HG02943 (cell line): ENCODE measurements around the gene MYO9B.
"Not testable (repeated sequence)": the region's sequence is repeated elsewhere in the genome, so short reads cannot be mapped to it uniquely, and the experiment has no call there.

Experiments
- ATAC-seq: cut with Tn5 transposase; IDR thresholded peaks from one replicate; pipeline ENCODE4 v1.9.1; 2021; ENCODE audit warnings: mild to moderate bottlenecking, low read depth, moderate library complexity; ENCODE audit not compliant: unreplicated experiment

MYO9B gene

DNA sequence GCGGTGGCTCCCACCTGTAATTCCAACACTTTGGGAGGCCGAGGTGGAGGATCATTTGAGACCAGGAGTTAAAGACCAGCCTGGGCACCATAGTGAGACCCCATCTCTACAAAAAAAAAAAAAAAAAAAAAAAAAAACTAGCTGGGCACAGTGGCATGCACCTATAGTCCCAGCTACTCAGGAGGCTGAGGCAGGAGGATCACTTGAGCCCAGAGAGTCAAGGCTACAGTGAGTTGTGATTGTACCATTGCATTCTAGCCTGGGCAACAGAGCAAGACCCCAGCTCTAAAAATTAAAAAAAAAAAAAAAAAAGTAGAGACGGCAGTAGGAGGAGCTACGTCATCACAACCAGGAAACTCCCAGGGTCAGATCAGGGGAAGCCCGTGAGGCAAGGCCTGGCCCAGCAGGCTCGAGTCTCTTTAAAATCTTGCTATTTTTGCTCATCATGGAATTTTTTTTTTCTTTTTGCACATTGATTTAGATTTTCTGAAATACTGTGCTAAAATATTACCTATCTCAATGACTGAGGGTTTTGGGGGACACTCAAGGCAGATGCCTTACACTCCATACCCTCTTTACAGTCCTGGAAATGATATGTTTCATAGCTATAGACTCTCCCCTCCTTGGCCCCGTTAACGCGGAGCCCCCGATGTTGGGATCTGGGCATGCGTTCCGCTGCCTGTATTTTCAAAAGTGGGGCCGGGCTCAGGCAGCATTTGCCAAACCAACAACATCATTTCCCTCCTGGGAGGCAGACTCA lies 95.1 kb downstream of the MYO9B start:
- ATAC-seq: no peak

DNA sequence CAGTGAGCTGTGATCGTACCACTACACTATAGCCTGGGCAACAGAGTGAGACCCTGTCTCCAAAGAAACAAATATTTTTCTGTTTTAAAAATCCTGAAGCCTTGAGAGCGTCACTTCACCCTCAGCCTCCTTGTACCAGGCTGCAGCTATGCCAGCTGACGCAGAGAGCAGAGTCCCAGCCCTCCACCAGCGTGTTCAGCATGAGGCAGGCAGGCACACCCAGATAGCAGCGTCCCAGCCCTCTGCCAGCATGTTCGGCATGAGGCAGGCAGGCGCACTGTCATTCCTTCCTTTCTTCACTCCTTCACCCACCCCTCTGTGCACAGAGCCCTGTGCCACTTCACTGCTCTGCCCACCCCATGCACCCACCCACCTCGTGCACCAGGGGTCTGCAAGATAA lies 96.3 kb downstream of the MYO9B start:
- ATAC-seq: no peak

DNA sequence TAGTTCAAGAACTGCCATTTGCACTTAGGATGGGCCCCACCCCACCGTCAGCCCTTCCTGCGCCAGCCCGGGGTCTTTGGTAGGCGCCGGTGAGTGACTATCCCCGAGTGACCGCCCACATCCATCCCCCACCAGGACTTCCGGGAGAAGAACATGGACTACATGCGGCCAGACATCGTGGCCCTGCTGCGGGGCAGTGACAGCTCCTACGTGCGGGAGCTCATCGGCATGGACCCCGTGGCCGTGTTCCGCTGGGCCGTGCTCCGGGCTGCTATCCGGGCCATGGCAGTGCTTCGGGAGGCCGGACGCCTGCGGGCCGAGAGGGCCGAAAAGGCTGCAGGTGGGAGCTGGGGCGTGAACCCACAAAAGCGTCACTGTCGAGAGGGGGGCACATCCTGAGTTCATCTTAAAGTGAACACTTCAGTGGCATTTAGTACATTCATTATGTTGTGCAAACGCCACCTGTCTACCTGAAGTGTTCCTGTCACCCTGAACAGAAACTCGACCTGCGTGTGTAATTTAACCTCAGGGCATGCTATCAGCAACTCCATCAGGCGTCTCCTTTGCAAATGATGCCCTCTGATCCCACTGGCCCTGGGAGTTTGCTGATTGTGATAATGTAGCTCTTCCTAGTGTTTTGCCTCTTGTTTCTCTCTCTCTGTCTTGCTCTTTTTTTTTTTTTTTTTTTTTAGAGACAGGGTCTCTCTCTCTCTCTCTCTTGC lies 97.2 kb downstream of the MYO9B start:
- no peak for ATAC-seq

DNA sequence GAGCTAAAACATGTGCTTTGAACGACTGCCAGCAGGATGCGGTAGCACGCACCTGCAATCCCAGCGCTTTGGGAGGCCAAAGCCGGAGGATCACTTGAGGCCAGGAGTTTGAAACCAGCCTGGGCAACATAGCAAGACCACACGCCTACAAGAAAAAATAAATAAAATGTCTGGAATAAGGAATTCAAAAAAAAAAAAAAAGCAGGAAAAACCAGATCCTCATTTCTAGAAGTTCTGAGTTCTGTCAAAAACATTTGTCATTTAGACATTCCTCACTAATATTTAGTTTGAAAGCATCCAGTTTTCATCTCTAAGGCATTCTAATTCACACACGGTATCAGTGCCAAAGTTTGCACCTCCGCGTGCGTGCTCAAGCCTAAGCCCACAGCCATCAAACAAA lies 102.7 kb downstream of the MYO9B start:
- ATAC-seq: no peak

DNA sequence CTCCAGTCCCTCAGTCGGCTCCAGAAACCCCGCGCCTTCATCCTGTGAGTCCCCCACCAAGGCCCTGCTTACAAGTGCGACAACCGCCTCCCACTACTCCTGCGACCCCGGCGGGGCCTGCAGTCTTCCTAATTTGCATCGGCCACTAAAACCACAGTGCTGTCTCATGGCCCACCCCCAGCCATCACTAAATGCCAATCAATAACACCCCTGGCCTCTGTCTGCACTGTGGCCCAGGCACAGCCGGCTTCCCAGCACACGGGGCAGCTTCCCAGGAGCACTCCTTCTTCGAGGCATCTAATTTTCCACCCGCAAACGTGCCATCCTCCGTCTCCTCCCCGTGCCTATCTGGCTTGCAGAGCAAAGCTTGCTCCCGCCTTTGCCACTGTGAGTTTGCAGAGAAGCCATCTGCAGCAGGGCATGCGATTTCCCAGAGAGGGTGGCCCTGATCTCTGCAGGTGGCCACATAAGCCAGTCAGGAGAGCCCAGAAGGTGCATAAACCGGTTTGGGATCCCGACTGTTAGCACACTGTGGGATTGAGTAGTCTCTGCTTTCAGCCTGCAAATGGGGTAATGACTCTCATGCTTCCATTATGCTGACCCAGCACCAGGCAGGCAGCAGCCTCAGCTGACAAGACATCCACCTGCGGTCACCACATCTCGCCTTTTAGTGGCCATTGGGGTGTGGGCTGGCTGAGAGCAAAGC lies 105.6 kb downstream of the MYO9B start:
- no peak for ATAC-seq

DNA sequence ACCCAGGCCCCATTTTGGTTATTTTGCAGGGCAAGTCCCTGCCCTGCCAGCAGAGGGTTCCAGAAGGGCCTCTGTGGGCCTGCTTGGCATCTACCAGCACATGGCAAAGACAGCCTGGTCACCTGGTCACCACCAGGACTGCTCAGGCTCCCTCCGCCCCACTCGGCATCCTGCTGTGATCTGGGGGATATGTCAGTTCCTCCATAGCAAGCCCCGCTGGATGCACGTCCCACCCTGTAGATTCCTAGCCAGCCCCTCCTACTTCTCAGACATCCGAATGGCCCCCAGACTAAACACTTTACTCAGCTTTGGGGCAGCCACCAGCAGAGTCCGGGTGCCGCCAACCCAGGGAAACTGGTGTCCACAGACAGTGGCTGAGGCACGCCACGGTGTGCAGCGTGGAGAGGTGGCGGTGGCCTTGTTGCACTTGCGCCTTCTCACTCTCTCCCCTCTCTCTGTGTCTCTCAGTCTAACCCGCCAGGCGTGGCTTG lies 107.7 kb downstream of the MYO9B start:
- no peak for ATAC-seq

DNA sequence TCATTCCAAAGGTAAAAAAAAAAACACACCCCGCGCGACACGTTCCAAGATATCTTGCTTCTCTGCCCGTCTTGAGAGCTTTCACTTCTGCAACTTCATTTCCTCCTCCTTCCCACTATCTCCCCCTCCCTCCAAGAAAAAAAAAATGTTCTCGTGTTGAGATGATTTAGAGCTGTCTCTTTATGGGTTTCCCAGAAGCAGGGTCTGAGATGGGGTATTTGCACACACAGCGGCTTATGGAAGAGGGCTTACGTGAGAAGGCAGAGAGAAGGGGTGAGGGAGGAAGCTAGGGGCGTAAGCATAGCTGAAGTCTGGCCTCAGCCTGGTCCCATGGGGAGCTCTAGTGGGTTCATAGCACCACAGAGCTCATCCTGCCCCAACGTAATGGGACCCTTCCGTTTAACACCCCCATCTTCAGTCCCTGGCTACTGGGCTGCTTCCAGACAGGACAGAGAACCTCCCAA lies 108.3 kb downstream of the MYO9B start:
- no peak for ATAC-seq

DNA sequence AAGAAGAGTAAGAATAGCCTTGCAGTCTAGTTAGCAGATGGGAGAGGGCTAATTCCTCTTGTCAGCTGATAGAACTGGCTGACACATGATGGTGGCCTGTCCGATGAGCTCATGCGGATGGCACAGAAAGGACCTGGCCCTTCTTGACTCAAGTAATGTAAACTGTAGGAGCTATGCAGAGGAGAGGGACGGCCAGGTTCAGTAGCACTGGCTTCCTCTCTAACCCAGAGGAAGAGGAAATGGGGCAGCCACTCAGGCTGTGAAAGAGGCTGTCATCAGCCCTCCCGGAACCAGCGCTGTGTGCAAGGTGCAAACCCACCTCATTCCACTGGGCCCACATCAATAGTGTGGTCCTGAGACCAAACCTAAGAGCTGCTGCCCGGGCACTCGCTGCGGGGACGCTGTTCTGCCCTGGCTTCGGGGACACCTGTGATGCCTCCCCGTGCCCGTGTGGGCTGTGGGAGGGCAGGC lies 108.8 kb downstream of the MYO9B start:
- no peak for ATAC-seq

DNA sequence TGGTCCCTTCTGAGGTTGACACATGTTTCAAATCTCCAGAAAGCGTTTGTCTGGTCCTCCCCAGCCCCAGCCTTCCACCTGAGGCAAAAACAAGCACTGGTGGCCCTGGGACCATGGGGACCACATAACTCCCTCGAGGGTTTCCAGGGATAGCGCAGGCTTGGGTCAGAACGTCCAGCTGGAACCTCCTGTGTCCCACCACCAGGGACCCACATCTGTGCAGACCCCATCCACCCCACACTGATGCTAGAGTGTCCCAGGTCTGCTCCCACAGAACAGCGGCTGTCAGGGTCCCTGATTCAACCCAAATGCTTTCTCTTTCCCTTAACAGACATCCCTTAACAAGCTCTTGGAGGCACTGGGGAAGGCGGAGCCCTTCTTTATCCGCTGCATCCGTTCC lies 110.0 kb downstream of the MYO9B start:
- no peak for ATAC-seq

DNA sequence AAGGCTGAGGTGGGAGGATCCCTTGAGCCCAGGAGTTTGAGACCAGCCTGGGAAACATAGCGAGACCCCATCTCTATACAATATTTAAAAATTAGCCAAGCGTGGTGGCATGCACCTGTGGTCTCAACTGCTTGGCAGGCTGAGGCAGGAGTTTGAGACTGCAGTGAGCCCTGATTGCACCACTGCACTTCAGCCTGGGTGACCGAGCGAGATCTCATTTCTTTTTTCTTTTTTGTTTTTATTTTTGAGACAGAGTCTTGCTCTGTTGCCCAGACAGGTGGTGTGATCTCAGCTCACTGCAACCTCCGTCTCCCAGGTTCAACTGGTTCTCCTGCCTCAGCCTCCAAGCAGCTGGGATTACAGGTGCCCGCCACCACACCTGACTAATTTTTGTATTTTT lies 116.2 kb downstream of the MYO9B start:
- ATAC-seq: not testable (repeated sequence)

DNA sequence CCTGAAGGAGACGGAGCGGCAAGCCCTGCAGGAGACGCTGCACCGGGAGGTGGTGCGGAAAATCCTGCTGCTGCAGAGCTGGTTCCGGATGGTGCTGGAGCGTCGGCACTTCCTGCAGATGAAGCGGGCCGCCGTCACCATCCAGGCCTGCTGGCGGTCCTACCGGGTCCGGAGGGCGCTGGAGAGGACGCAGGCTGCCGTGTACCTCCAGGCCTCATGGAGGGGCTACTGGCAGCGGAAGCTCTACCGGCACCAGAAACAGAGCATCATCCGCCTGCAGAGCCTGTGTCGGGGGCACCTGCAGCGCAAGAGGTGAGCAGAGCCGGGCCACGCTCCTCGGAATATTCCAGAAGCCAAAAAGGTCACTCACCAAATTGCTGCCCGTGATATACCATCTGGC lies 117.2 kb downstream of the MYO9B start:
- ATAC-seq: no peak

DNA sequence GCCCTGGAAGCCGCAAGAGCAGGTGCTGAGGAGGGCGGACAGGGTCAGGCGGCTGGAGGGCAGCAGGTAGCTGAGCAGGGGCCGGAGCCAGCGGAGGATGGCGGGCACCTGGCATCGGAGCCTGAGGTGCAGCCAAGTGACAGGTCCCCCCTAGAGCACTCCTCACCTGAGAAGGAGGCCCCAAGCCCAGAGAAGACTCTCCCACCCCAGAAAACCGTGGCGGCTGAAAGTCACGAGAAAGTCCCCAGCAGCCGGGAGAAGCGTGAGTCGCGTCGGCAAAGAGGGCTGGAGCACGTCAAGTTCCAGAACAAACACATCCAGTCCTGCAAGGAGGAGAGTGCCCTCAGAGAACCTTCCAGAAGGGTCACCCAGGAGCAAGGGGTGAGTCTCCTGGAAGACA lies 119.0 kb downstream of the MYO9B start:
- ATAC-seq: no peak

DNA sequence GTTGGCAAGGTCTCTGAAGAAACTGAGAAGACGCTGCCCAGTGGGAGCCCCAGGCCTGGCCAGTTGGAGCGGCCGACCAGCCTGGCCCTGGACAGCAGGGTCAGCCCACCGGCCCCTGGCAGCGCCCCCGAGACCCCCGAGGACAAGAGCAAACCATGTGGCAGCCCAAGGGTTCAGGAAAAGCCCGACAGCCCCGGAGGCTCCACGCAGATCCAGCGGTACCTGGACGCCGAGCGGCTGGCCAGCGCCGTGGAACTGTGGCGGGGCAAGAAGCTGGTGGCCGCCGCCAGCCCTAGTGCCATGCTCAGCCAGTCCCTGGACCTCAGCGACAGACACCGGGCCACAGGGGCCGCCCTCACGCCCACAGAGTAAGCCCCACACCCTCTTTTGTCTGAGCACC lies 119.5 kb downstream of the MYO9B start:
- no peak for ATAC-seq

DNA sequence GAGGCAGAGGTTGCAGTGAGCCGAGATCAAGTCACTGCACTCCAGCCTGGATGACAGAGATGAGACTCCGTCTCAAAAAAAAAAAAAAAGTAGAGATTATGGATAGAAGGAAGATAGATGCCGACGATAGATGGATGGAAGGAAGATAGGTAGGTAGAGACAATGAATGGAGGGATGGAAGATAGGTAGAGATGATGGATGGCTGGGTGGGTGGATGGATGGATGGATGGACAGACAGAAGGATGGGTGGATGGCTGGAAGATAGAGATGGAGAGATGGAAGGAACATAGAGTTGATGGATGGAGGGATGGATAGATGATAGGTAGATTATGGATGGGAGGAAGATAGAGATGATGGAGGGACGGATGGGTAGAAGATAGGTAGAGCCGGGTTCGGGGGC lies 121.0 kb downstream of the MYO9B start:
- no peak for ATAC-seq

DNA sequence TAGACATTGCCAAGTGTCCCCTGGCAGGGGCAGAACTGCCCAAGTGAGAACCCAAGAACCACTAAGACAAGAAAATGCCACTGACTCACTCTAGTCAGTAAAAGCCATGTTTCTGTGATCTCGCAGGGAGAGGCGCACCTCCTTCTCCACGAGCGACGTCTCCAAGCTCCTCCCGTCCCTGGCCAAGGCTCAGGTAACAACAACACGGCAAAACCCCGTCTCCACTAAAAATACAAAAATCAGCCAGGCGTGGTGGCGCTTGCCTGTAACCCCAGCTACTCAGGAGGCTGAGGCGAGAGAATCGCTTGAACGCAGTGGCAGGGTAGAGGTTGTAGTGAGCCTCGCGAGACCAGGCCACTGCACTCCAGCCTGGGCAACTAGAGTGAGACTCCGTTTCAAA lies 122.1 kb downstream of the MYO9B start:
- ATAC-seq: no peak

DNA sequence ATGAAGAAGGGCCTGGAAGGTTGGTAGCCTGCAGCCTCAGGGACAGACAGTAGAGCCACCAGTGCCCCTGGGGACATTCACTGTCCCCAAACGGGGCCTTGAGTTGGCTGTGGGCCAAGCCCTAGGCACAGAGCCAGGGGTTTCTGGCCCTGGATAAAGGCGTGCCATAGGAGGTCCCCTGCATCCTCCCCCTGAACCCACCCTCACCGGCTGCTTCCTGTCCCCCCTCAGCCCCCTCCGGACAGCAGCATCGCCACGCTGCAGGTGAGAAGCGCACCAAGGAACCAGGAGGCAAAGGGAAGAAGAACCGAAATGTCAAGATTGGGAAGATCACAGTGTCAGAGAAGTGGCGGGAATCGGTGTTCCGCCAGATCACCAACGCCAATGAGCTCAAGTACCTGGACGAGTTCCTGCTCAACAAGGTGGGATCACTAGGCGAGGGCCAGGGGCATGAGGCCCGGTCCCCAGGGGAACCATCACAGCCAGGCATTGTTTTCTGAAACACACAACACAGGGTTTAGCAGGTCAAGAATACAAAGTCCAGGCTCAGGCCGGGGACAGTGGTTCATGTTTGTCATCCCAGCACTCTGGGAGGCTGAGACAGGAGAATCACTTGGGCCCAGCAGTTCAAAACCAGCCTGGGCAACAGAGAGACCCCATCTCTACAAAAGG lies 125.0 kb downstream of the MYO9B start:
- no peak for ATAC-seq

DNA sequence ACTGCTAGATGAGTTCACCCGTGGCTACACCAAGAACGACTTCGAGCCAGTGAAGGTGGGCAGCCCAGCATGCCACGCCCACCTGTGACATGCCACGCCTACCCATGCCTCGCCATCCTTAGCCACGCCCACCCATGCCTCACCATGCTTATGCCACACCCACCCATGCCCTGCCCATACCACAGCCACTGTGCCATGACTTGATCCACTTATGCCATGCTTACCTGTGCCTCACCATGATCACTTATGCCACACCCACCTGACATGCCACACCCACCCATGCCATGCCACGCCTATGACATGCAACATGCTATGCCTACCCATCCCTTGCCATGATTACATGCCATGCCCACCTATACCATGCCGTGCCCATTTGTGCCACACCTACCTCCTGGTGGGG lies 126.7 kb downstream of the MYO9B start:
- ATAC-seq: no peak

DNA sequence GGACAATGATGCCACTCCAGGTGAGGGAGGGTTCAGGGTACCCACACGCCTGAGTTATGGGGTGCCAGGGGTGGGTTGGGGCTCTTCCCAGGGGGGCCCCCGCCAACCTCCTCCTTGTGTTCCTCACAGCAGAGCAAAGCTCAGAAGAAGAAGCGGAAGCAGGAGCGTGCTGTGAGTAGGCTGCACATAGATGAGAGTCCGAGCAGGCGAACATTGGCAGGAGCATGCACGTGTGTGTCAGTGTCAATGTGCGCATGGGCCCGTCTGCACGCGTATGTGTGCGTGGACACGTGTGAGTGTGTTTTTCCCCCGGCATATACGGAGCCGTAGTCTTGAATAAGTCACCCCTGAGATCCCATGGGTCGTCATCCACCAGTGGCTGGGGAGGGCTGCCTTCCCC lies 127.1 kb downstream of the MYO9B start:
- ATAC-seq: no peak

DNA sequence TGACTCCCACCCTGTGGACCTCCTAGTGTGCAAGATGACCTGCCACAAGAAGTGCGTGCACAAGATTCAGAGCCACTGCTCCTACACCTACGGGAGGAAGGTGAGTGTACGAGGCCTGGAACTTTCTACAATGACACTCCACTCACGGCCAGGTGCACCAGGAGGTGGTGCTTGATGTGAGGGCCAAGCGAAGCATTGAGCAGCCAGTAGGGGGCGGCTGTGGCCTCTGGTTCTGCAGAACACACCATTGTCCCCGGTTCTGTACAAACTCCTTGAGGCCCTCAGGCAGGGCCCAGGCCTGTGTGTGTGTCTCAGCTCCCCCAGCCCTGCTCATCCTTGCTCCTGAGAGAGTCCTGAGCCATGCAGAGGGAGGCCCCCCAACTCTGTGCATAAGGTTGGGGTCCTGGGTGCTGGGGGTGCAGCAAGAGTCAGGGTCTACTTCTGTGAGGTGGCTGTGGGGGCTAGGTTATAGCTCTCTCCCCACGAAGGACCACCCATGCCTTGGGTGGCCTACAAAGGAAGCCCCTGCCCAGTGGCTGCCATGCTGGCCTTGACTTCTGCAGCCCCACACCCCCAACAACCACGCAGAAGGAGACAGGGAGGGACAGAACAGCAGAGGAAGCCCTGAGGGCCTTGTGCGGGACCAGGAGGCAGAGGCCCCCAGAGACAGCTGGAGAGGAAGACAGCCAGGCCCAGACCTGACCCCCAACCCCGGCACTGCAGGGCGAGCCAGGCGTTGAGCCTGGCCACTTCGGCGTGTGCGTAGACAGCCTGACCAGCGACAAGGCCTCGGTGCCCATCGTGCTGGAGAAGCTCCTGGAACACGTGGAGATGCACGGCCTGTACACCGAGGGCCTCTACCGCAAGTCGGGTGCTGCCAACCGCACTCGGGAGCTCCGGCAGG lies 129.9 kb downstream of the MYO9B start:
- ATAC-seq: no peak
